Right lobe of liver (tissue), 6 donors: Measurements from ENCODE around the gene FBXW5. TPM values are rescaled to one million over a fixed set of nuclear protein-coding genes. Genes with fewer than 3 reads are reported as not detected.

Experiments used
- ATAC-seq, 4 donors: fragments of 200-7000 bp; cut with Tn5 transposase; one replicate each; pipeline ENCODE4 v1.9.1; 2020; ENCODE audit warnings: mild to moderate bottlenecking in 4 of 4, moderate library complexity in 4 of 4
- DNase-seq, 3 donors: peaks; one replicate each; pipeline ENCODE4 v3.0.0-alpha.2; 2020
- H3K27ac ChIP-seq, 3 donors: fragments of 200-600 bp; one replicate each; pipeline ENCODE4 v1.8.0; 2022
- H3K27me3 ChIP-seq, 2 donors: fragments of 200-600 bp; one replicate each; pipeline ENCODE4 v1.8.0; 2022
- H3K36me3 ChIP-seq, 4 donors: fragments of 200-600 bp; sonication (generic) in 1 of 4; one replicate each; pipeline versions ENCODE4 v1.5.1 to v1.8.0; 2017 to 2022; ENCODE audit warnings: control low read depth in 1 of 4
- H3K4me1 ChIP-seq, 4 donors: fragments of 200-600 bp; sonication (generic) in 1 of 4; one replicate each; pipeline versions ENCODE4 v1.5.1 to v1.8.0; 2017 to 2022; ENCODE audit warnings: control low read depth in 1 of 4
- H3K4me3 ChIP-seq, 3 donors: fragments of 200-600 bp; one replicate each; pipeline ENCODE4 v1.8.0; 2022
- H3K9me3 ChIP-seq, 4 donors: fragments of 200-600 bp; sonication (generic) in 1 of 4; one replicate each; pipeline versions ENCODE4 v1.5.1 to v1.8.0; 2017 to 2022; ENCODE audit warnings: control low read depth in 1 of 4
- CTCF ChIP-seq, 4 donors: fragments of 200-600 bp in 3 of 4; fragments of 450-650 bp in 1 of 4; IDR thresholded peaks; one replicate each; pipeline versions ENCODE4 v1.5.1 to v1.8.0; 2016 to 2022; ENCODE audit warnings: antibody characterized with exemption in 4 of 4, mild to moderate bottlenecking in 2 of 4
- POLR2A ChIP-seq: fragments of 450-650 bp; IDR thresholded peaks from one replicate; pipeline ENCODE4 v1.6.1; 2017; ENCODE audit warnings: antibody characterized with exemption, mild to moderate bottlenecking
- WGBS: methylation state at CpG from one replicate; pipeline ENCODE4 v1.1.6; 2018; ENCODE audit warnings: low coverage, low lambda C conversion rate; ENCODE audit not compliant: insufficient coverage; ENCODE audit errors: missing lambda C conversion rate; 5-methylcytosine and 5-hydroxymethylcytosine counted together
- intact Hi-C, 2 donors: fragments of 100-400 bp; cut with DNase I; formaldehyde crosslinking; loops; one replicate each; pipeline versions ENCODE4 v1.11.2 to v1.14.1; 2022
- total RNA-seq, 6 experiments: library from RNA; depleted of rRNA in 2 of 6; stranded (reverse); fragments of >200 nt in 2 of 6; fragmentation: NEBNext Ultra II Directional in 3 of 6; extraction: Animal tissue kit (Norgen Biotek cat#: 25700) in 3 of 6; gene quantifications; one replicate each; pipeline versions ENCODE4 v1.1.0 to v1.2.4, GENCODE V29; 2016 to 2023
- donor health status: DM: no; HTN: yes; CAD: no.
- donor health status: DM: no; HTN: no; CAD: no.
- donor health status: DM: no; HTN: no; CAD: no.
- donor health status: DM: no; HTN: yes; CAD: no.
- donor health status: DM: no; HTN: yes; CAD: no.

Gene FBXW5
- total RNA-seq, 6 experiments from 2014 or later, result 84.0 to 290 (median 97.4) TPM

DNA sequence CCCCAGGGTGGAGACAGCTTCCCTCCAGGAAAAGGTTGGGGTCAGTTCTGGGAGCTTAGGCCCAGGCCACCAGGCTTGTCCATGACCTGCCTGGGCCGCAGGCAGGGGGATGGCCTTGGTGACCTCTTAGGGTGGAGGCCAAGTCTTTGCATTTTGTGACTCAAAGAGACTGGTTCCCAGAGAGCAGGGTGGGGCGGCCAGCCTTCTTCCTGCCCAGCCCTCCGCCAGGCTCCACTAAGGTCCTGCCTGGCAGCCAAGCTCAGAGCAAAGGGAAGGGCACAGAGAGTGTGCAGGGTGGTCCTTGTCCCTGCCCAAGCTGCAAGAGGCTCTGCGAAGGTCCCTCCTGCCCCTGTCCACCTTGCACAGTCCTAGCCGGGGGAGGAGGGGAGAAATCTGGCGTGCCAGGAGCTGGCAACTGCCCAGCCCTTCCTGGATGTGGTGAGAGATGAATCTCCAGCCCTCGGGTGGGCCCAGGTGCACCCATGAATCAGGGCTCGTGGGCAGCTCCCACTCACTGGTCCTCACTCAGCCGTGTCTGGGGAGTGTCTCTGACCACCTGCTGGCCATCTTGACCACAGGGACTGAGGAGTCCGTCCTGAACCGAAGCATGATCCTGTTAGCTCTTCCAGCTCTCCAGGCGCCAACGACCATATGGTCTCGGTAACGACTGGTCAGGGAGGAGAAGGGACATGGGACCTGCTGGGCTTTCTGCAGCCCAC is 30.4 kb upstream of the FBXW5 start:
- TF ChIP-seq CTCF (IDR thresholded peaks at IDR 0.05), result no peak
- TF ChIP-seq POLR2A, result no peak
- H3K36me3 ChIP-seq, result no peaks in the 10 kb centered on the region
- ATAC-seq (no peak), DNase-seq (no peak)
- H3K4me3 ChIP-seq, result no peak overlapping the region
- H3K4me1 ChIP-seq, result no peaks in the 10 kb centered on the region
- no peaks in the 10 kb centered on the region for H3K9me3 ChIP-seq
- intact Hi-C loops, result no loop called here
- H3K27me3 ChIP-seq, result no peaks in the 10 kb centered on the region
- no peak overlapping the region for H3K27ac ChIP-seq
- WGBS, result 60% methylated on average over 1 of the region's 15 CpGs

- H3K36me3 ChIP-seq, result no peaks in the 10 kb centered on the region
- no peaks in the 10 kb centered on the region for H3K9me3 ChIP-seq
- no peak overlapping the region for H3K4me3 ChIP-seq
- TF ChIP-seq POLR2A, result no peak
- TF ChIP-seq CTCF (IDR thresholded peaks at IDR 0.05), result no peak
- H3K4me1 ChIP-seq, result no peaks in the 10 kb centered on the region
- ATAC-seq (no peak), DNase-seq (no peak)
- no peak overlapping the region for H3K27ac ChIP-seq
- no CpG with 5 or more reads among the region's 29 CpGs for WGBS
- H3K27me3 ChIP-seq, result no peaks in the 10 kb centered on the region
- intact Hi-C loops, result no loop called here
Measured at GRCh38 chr9:136973618-136974617, 29.4 kb upstream of the FBXW5 start.

DNA sequence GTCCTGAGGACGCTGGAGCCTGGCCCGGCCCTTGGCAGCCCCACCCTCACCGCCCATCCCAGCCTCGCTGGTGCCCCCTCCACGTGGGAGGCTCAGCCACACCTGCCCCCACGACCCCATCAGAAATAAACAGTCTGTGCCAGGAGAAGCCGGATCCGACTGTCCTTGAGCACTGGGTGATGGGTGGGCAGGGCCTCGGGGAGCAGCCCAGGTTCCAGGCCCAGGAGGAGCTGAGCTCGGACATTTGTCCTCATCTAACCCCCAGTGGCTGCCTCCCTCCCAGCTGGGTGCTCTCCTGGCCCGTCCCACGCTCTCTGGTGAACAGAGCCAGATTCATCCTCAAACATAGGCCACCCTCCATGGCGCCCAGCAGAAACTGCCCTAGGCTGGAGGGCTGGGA is 28.2 kb upstream of the FBXW5 start:
- TF ChIP-seq POLR2A, result no peak
- TF ChIP-seq CTCF (IDR thresholded peaks at IDR 0.05), result no peak
- DNase-seq (no peak), ATAC-seq (no peak)
- no peaks in the 10 kb centered on the region for H3K36me3 ChIP-seq
- no peak overlapping the region for H3K4me3 ChIP-seq
- H3K27me3 ChIP-seq, result no peaks in the 10 kb centered on the region
- no peaks in the 10 kb centered on the region for H3K9me3 ChIP-seq
- H3K27ac ChIP-seq, result no peak overlapping the region
- intact Hi-C loops, result no loop called here
- WGBS, result 51% methylated on average over 10 of the region's 13 CpGs
- no peaks in the 10 kb centered on the region for H3K4me1 ChIP-seq

- DNase-seq, result no peak
- WGBS, result 100% methylated on average over 2 of the region's 11 CpGs
- TF ChIP-seq CTCF (IDR thresholded peaks at IDR 0.05), result no peak
- TF ChIP-seq POLR2A, result no peak
Measured at GRCh38 chr9:136972335-136972734, 27.8 kb upstream of the FBXW5 start.

More at GRCh38 chr9:136972335-136972734, 27.8 kb upstream of the FBXW5 start:
- intact Hi-C loops, result no loop called here
- ATAC-seq, result no peak
- no peaks in the 10 kb centered on the region for H3K27me3 ChIP-seq
- no peak overlapping the region for H3K4me3 ChIP-seq
- no peak overlapping the region for H3K27ac ChIP-seq
- H3K36me3 ChIP-seq, result no peaks in the 10 kb centered on the region
- no peaks in the 10 kb centered on the region for H3K4me1 ChIP-seq
- H3K9me3 ChIP-seq, result no peaks in the 10 kb centered on the region
